ENCODE measurements around the gene POLR3E.

DNA sequence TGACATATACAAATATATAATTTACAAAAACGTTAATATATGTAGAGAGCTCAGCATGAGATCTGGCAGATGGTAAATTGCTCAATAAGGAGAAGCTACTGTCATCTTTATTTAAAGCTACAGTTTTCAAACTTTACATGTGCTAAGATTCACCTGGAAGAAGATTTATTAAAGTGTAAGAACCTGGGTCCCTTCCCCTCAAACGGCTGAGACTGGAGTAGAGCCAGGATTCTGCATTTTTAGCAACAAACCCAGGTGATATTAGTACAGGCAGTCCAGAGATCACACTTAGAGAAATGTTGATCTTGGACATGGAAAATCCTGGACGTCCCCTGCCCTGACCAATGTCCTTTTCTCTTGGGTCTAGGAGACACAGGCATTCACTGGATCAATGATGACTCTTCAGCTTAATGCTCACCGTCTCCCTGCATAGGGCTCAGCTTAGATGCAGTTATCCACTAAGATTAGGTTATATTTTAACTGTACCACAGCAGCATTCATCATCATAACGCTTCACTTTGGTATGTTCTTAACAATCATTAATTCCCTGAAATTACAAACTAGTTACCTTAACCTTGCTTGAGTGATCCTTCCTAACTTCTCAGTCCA lies 56.8 kb downstream of the POLR3E start:
- TF ChIP-seq EZH2phosphoT487 (IDR thresholded peaks at IDR 0.05; ENCODE audit: low read depth, severe bottlenecking, unreplicated experiment): no peak
- TF ChIP-seq, protein P1, sequence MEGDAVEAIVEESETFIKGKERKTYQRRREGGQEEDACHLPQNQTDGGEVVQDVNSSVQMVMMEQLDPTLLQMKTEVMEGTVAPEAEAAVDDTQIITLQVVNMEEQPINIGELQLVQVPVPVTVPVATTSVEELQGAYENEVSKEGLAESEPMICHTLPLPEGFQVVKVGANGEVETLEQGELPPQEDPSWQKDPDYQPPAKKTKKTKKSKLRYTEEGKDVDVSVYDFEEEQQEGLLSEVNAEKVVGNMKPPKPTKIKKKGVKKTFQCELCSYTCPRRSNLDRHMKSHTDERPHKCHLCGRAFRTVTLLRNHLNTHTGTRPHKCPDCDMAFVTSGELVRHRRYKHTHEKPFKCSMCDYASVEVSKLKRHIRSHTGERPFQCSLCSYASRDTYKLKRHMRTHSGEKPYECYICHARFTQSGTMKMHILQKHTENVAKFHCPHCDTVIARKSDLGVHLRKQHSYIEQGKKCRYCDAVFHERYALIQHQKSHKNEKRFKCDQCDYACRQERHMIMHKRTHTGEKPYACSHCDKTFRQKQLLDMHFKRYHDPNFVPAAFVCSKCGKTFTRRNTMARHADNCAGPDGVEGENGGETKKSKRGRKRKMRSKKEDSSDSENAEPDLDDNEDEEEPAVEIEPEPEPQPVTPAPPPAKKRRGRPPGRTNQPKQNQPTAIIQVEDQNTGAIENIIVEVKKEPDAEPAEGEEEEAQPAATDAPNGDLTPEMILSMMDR (IDR thresholded peaks at IDR 0.05; ENCODE audit: poor library complexity): no peak
